GM19328 (cell line): ENCODE measurements around the gene CAMK1D.
"Not testable (repeated sequence)": the region's sequence is repeated elsewhere in the genome, so short reads cannot be mapped to it uniquely, and the experiment has no call there.

Experiments used
- ATAC-seq: cut with Tn5 transposase; IDR thresholded peaks from one replicate; pipeline ENCODE4 v1.9.1; 2021; ENCODE audit warnings: mild to moderate bottlenecking, moderate library complexity; ENCODE audit not compliant: unreplicated experiment

The CAMK1D gene

GRCh38 chr10:12806228-12807095 is 457.1 kb downstream of the CAMK1D start:
- no peak for ATAC-seq

- no peak for ATAC-seq
Measured at GRCh38 chr10:12807096-12807755, 457.9 kb downstream of the CAMK1D start.

GRCh38 chr10:12808014-12808613 is 458.8 kb downstream of the CAMK1D start:
- ATAC-seq, result no peak

- not testable (repeated sequence) for ATAC-seq
Measured at GRCh38 chr10:12810046-12810445, 460.7 kb downstream of the CAMK1D start.

GRCh38 chr10:12811826-12812225 is 462.5 kb downstream of the CAMK1D start:
- no peak for ATAC-seq

GRCh38 chr10:12812571-12812970 is 463.2 kb downstream of the CAMK1D start:
- ATAC-seq, result no peak

- ATAC-seq, result no peak
Measured at GRCh38 chr10:12814166-12814565, 464.8 kb downstream of the CAMK1D start.

GRCh38 chr10:12819071-12819470 is 469.7 kb downstream of the CAMK1D start:
- no peak for ATAC-seq

GRCh38 chr10:12819656-12820055 is 470.3 kb downstream of the CAMK1D start:
- no peak for ATAC-seq

GRCh38 chr10:12822126-12822892 is 473.0 kb downstream of the CAMK1D start:
- no peak for ATAC-seq

- ATAC-seq, result no peak
Measured at GRCh38 chr10:12822893-12823170, 473.5 kb downstream of the CAMK1D start.

GRCh38 chr10:12823328-12823727 is 474.0 kb downstream of the CAMK1D start:
- ATAC-seq, result no peak

GRCh38 chr10:12825260-12825849 is 476.0 kb downstream of the CAMK1D start:
- ATAC-seq, result no peak

- ATAC-seq, result no peak
Measured at GRCh38 chr10:12826800-12827372, 477.5 kb downstream of the CAMK1D start.

GRCh38 chr10:12828736-12829135 is 479.4 kb downstream of the CAMK1D start:
- ATAC-seq, result no peak

- no peak for ATAC-seq
Measured at GRCh38 chr10:12829831-12830390, 480.6 kb downstream of the CAMK1D start.

GRCh38 chr10:12832096-12832495 is 482.7 kb downstream of the CAMK1D start:
- ATAC-seq, result no peak

GRCh38 chr10:12833451-12833850 is 484.1 kb downstream of the CAMK1D start:
- no peak for ATAC-seq

GRCh38 chr10:12834116-12834665 is 484.8 kb downstream of the CAMK1D start:
- no peak for ATAC-seq

- ATAC-seq, result no peak
Measured at GRCh38 chr10:12834721-12835120, 485.4 kb downstream of the CAMK1D start.
